22Rv1 (cell line): ENCODE results near the gene CASTOR1.

Experiments used
- ZFX ChIP-seq: fragments of 450-650 bp; IDR thresholded peaks from 2 replicates; pipeline ENCODE4 v1.6.1; 2017; ENCODE audit warnings: antibody characterized with exemption, borderline replicate concordance
- TF ChIP-seq, protein P1 (sequence below): fragments of 450-650 bp; IDR thresholded peaks from 2 replicates; pipeline ENCODE4 v1.5.1; 2017; ENCODE audit warnings: mild to moderate bottlenecking

DNA sequence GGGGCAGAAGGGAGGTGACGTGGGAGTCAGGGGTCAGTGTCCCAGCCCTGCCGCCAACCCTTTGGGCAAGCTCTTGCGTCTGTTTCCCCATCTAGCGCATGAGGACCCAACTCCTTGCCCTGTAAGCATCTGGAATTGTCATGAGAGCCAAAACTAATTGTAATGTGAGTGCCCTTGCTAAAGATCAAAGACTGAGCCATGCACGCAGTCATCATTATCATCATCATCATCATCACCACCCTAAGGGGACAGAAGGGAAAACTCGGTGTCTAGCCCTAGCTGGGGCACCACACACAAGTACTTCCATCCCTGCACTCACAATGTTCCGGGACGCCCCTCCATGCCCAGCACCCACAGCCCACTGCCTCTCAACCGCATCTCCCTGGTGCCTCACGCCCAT, 45.2 kb downstream of the CASTOR1 start:
- TF ChIP-seq, protein P1, sequence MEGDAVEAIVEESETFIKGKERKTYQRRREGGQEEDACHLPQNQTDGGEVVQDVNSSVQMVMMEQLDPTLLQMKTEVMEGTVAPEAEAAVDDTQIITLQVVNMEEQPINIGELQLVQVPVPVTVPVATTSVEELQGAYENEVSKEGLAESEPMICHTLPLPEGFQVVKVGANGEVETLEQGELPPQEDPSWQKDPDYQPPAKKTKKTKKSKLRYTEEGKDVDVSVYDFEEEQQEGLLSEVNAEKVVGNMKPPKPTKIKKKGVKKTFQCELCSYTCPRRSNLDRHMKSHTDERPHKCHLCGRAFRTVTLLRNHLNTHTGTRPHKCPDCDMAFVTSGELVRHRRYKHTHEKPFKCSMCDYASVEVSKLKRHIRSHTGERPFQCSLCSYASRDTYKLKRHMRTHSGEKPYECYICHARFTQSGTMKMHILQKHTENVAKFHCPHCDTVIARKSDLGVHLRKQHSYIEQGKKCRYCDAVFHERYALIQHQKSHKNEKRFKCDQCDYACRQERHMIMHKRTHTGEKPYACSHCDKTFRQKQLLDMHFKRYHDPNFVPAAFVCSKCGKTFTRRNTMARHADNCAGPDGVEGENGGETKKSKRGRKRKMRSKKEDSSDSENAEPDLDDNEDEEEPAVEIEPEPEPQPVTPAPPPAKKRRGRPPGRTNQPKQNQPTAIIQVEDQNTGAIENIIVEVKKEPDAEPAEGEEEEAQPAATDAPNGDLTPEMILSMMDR, result no peak
- no peak for TF ChIP-seq ZFX
